Measurements from ENCODE around the gene SMYD5.

Gene SMYD5

GRCh38 chr2:73244580-73244979 lies 30.5 kb downstream of the SMYD5 start:
- TF ChIP-seq GATA2 (IDR thresholded peaks at IDR 0.05; ENCODE audit: low read depth, low read length) (no peak), GATA3 (IDR thresholded peaks at IDR 0.05; ENCODE audit: low read depth, low read length) (no peak)

DNA sequence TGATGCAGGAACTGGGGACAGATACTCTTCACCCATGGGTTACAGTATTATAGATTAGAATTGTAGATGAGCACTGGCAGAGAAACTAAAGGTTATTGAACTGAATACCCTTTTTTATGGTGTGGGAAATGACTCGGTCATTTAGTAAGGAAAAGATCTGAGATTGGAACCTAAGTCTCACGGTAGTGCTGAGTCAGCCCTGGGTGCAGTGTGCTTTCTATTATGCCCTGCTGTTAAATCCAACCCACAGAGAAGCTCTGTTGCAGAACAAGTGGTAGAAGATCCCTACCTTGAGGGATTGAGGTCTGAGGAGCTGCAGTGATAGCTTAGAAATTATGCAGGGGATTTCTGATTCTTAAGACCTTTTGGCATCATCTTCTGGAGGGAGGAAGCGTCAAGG lies 32.8 kb downstream of the SMYD5 start:
- no peak for TF ChIP-seq GATA3 (IDR thresholded peaks at IDR 0.05; ENCODE audit: low read depth, low read length)
- no peak for TF ChIP-seq GATA2 (IDR thresholded peaks at IDR 0.05; ENCODE audit: low read depth, low read length)

GRCh38 chr2:73249636-73250035 lies 35.6 kb downstream of the SMYD5 start:
- TF ChIP-seq GATA3 (IDR thresholded peaks at IDR 0.05; ENCODE audit: low read depth, low read length) (no peak), GATA2 (IDR thresholded peaks at IDR 0.05; ENCODE audit: low read depth, low read length) (no peak)

- TF ChIP-seq GATA2 (IDR thresholded peaks at IDR 0.05; ENCODE audit: low read depth, low read length): no peak
- TF ChIP-seq GATA3 (IDR thresholded peaks at IDR 0.05; ENCODE audit: low read depth, low read length): no peak
Observed at GRCh38 chr2:73250872-73251846, 37.1 kb downstream of the SMYD5 start.

DNA sequence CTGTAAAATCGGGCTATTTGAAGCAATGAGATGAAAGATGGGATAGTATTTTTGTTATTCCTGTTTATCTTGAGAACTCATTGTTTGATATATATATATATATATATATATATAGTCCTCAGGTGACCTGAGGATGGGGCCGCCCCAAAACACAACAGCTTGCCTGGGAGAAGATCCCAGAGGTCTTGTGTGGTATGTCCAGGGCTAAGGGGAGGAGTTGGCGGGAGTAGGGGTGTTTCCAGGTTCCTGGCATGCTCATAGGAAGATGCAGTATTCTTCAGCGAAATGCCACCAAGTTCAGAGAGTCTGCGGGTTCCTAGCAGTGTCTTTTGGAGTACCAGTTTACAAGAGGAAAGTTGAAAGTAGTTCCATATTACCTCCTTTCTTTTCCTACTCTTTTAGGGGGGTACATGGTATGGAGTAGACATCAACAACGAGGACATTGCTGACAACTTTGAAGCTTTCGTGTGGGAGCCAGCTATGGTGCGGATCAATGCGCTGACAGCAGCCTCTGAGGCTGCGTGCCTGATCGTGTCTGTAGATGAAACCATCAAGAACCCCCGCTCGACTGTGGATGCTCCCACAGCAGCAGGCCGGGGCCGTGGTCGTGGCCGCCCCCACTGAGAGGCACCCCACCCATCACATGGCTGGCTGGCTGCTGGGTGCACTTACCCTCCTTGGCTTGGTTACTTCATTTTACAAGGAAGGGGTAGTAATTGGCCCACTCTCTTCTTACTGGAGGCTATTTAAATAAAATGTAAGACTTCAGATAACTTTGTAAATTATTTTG lies 38.4 kb downstream of the SMYD5 start:
- TF ChIP-seq GATA2 (IDR thresholded peaks at IDR 0.05; ENCODE audit: low read depth, low read length) (no peak), GATA3 (IDR thresholded peaks at IDR 0.05; ENCODE audit: low read depth, low read length) (no peak)

GRCh38 chr2:73253400-73253799 lies 39.4 kb downstream of the SMYD5 start:
- TF ChIP-seq GATA2 (IDR thresholded peaks at IDR 0.05; ENCODE audit: low read depth, low read length) (no peak), GATA3 (IDR thresholded peaks at IDR 0.05; ENCODE audit: low read depth, low read length) (no peak)

GRCh38 chr2:73253901-73254300 lies 39.9 kb downstream of the SMYD5 start:
- no peak for TF ChIP-seq GATA3 (IDR thresholded peaks at IDR 0.05; ENCODE audit: low read depth, low read length)

DNA sequence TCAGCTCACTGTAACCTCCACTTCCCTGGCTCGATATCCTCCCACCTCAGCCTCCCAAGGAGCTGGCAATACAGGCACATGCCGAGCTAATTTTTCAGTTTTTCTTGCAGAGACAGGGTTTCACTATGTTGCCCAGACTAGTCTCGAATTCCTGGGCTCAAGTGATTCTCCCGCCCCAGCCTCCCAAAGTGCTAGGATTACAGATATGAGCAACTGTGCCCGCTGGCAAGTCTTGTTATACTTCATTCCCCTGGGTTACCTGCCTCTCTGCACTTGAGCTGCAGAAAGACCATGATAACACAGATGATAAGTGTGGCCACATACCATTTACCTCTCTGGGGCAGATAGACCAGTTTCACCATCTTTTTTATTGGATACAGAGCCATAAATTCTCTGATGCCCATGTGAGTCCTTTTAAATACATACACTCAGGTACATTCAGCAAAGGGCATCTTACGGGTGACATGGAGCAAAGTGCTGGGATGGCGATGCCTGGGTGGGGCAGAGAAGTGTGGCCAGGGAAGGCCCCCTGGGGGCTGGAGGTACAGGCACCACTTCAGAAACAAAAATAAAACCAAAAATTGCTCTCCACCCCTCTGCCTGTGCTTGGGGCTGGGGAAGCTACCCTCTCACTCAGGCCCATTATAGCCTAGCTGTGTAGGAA lies 40.4 kb downstream of the SMYD5 start:
- TF ChIP-seq GATA3 (IDR thresholded peaks at IDR 0.05; ENCODE audit: low read depth, low read length) (no peak), GATA2 (IDR thresholded peaks at IDR 0.05; ENCODE audit: low read depth, low read length) (no peak)

GRCh38 chr2:73255007-73255644 lies 41.1 kb downstream of the SMYD5 start:
- TF ChIP-seq GATA3 (IDR thresholded peaks at IDR 0.05; ENCODE audit: low read depth, low read length) (no peak), GATA2 (IDR thresholded peaks at IDR 0.05; ENCODE audit: low read depth, low read length) (no peak)

GRCh38 chr2:73255907-73256617 lies 42.0 kb downstream of the SMYD5 start:
- no peak for TF ChIP-seq GATA3 (IDR thresholded peaks at IDR 0.05; ENCODE audit: low read depth, low read length)
- TF ChIP-seq GATA2 (IDR thresholded peaks at IDR 0.05; ENCODE audit: low read depth, low read length): no peak

- no peak for TF ChIP-seq GATA3 (IDR thresholded peaks at IDR 0.05; ENCODE audit: low read depth, low read length)
- no peak for TF ChIP-seq GATA2 (IDR thresholded peaks at IDR 0.05; ENCODE audit: low read depth, low read length)
Observed at GRCh38 chr2:73256618-73256922, 42.5 kb downstream of the SMYD5 start.

DNA sequence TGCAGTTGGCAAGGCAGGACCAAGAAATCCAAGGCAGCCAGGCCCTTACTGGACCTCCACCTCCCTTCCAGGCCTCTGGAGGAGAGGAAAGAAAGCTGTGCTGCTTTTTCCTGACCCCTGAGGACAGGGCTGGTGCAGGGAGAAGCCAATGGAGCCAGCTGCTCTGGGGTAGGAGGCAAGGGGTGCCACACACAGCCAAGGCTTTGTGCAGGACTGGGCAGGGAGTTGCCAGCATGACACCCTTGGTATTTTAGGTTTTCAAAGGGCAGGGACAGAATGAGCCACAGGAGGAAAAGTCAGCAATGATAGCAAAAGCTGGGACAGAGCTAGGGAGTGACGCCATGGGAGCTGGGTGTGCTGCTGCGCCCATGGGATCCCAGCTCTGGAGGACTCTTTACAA lies 43.0 kb downstream of the SMYD5 start:
- TF ChIP-seq GATA2 (IDR thresholded peaks at IDR 0.05; ENCODE audit: low read depth, low read length) (no peak), GATA3 (IDR thresholded peaks at IDR 0.05; ENCODE audit: low read depth, low read length) (no peak)

DNA sequence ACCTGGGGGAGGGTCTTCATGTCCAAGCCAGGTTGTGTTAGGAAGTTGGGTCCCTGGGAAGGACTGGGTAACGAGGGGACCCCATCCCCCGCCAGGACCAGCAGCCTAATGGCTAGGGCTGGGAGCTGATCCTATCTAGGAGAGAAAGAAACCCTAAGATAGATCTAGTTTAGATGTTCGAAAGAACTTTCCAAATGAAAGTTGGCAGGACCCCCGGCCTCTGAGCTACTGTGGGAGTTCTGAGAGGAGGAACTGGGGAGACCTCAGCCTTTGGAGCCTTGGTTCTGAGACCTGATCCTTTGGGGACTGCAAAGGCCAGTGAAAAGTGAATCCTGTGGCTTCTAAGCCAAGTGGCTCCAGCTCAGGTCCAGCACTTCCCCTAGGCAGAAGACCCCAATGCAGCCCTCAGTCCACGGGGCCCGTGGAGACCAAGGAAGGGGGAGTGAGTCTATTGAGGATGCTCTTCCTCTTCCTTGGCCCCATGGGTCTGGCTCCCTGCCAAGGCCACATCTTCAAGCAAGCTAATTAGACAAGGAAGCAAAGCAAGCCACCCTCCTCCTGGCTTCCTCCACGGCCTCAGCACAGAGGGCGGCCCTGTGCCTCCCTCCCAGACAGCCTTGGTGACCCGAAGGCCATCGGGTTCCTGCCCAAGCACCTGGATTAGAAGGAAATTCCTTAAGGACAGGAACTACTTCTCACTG lies 43.5 kb downstream of the SMYD5 start:
- TF ChIP-seq GATA3 (IDR thresholded peaks at IDR 0.05; ENCODE audit: low read depth, low read length) (no peak), GATA2 (IDR thresholded peaks at IDR 0.05; ENCODE audit: low read depth, low read length) (no peak)
